IMR-90 (cell line): ENCODE results near the gene MPRIP.

Experiments
- BHLHE40 ChIP-seq: fragments of 150-350 bp; IDR thresholded peaks from 2 replicates; pipeline ENCODE4 v1.6.1; 2016; ENCODE audit warnings: mild to moderate bottlenecking, low read depth, low read length
- CEBPB ChIP-seq: IDR thresholded peaks from 2 replicates; pipeline ENCODE4 v1.6.1; 2012; ENCODE audit warnings: low read depth, low read length, improper control_type of control experiment
- MXI1 ChIP-seq: IDR thresholded peaks from 2 replicates; pipeline ENCODE4 v1.6.1; 2012; ENCODE audit warnings: low read depth, mild to moderate bottlenecking, low read length, moderate library complexity, borderline replicate concordance
- POLR2A ChIP-seq: IDR thresholded peaks from 2 replicates; pipeline ENCODE4 v1.6.1; 2012; ENCODE audit warnings: mild to moderate bottlenecking, low read depth, low read length
- RCOR1 ChIP-seq: IDR thresholded peaks from 2 replicates; pipeline ENCODE4 v1.6.1; 2012; ENCODE audit warnings: mild to moderate bottlenecking, low read length, improper control_type of control experiment; ENCODE audit not compliant: insufficient replicate concordance
- RFX5 ChIP-seq: IDR thresholded peaks from 2 replicates; pipeline ENCODE4 v1.8.0; 2012; ENCODE audit warnings: low read depth, mild to moderate bottlenecking, low read length, moderate library complexity
- TF ChIP-seq, protein P1 (sequence below): conservative IDR thresholded peaks from 2 replicates; pipeline ENCODE4 v1.5.1; 2012; ENCODE audit warnings: mild to moderate bottlenecking, low read depth, low read length, improper control_type of control experiment
- TF ChIP-seq, protein P2 (sequence below): fragments of 150-350 bp; IDR thresholded peaks from 2 replicates; pipeline ENCODE4 v1.6.1; 2016; ENCODE audit warnings: low read depth, mild to moderate bottlenecking, low read length, moderate library complexity, borderline replicate concordance
- TF ChIP-seq, protein P3 (sequence below): fragments of 150-350 bp; IDR thresholded peaks from 2 replicates; pipeline ENCODE4 v1.6.1; 2017; ENCODE audit warnings: mild to moderate bottlenecking, antibody characterized with exemption, low read length, low read depth

DNA sequence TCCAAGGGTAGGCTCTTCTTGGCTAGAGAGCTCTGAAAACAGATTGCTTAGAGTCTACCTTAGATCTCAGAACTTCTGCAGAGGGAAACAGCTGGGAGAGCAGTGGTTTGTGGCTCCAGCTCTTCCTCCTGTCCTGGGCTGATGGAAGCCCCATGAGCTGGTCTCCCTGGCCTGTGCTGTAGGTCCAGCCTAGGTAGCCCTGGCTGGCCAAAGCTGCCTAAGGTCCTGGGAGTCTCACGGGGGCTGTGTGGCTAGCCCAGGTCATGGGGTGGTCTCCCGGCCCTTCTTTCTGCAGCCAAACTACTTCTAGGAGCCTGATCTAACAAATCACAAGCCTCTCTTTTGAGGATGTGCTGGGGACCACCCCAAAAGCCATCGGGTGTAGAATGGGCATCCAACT lies 75.7 kb downstream of the MPRIP start:
- TF ChIP-seq, protein P1, sequence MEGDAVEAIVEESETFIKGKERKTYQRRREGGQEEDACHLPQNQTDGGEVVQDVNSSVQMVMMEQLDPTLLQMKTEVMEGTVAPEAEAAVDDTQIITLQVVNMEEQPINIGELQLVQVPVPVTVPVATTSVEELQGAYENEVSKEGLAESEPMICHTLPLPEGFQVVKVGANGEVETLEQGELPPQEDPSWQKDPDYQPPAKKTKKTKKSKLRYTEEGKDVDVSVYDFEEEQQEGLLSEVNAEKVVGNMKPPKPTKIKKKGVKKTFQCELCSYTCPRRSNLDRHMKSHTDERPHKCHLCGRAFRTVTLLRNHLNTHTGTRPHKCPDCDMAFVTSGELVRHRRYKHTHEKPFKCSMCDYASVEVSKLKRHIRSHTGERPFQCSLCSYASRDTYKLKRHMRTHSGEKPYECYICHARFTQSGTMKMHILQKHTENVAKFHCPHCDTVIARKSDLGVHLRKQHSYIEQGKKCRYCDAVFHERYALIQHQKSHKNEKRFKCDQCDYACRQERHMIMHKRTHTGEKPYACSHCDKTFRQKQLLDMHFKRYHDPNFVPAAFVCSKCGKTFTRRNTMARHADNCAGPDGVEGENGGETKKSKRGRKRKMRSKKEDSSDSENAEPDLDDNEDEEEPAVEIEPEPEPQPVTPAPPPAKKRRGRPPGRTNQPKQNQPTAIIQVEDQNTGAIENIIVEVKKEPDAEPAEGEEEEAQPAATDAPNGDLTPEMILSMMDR = no peak
- TF ChIP-seq, protein P2, sequence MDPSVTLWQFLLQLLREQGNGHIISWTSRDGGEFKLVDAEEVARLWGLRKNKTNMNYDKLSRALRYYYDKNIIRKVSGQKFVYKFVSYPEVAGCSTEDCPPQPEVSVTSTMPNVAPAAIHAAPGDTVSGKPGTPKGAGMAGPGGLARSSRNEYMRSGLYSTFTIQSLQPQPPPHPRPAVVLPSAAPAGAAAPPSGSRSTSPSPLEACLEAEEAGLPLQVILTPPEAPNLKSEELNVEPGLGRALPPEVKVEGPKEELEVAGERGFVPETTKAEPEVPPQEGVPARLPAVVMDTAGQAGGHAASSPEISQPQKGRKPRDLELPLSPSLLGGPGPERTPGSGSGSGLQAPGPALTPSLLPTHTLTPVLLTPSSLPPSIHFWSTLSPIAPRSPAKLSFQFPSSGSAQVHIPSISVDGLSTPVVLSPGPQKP = no peak
- no peak for TF ChIP-seq RFX5
- no peak for TF ChIP-seq MXI1
- no peak for TF ChIP-seq BHLHE40
- no peak for TF ChIP-seq POLR2A
- TF ChIP-seq RCOR1 = no peak
- TF ChIP-seq, protein P3, sequence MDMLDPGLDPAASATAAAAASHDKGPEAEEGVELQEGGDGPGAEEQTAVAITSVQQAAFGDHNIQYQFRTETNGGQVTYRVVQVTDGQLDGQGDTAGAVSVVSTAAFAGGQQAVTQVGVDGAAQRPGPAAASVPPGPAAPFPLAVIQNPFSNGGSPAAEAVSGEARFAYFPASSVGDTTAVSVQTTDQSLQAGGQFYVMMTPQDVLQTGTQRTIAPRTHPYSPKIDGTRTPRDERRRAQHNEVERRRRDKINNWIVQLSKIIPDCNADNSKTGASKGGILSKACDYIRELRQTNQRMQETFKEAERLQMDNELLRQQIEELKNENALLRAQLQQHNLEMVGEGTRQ = no peak
- no peak for TF ChIP-seq CEBPB
